Kidney epithelial cell (primary cell): ENCODE data around the gene RITA1. TPM values are rescaled to one million over a fixed set of nuclear protein-coding genes. Genes with fewer than 3 reads are reported as not detected.

Source experiments
- DNase-seq: peaks from one replicate; pipeline ENCODE4 v3.0.0-alpha.2; 2010; ENCODE audit warnings: low read depth
- H3K27me3 ChIP-seq: 2 replicates; pipeline ENCODE4 v1.6.0; 2011; ENCODE audit warnings: low read length; ENCODE audit not compliant: control insufficient read depth, insufficient read depth
- H3K36me3 ChIP-seq: 2 replicates; pipeline ENCODE4 v1.5.1; 2011; ENCODE audit warnings: low read length; ENCODE audit not compliant: control insufficient read depth, insufficient read depth
- H3K4me3 ChIP-seq: 2 replicates; pipeline ENCODE4 v1.5.1; 2011; ENCODE audit warnings: low read depth, mild to moderate bottlenecking, control low read depth, low read length
- CTCF ChIP-seq: IDR thresholded peaks from 2 replicates; pipeline ENCODE4 v1.5.1; 2011; ENCODE audit warnings: mild to moderate bottlenecking, moderate library complexity, low read length, control low read depth, inconsistent platforms; ENCODE audit not compliant: insufficient read depth, poor library complexity, severe bottlenecking
- total RNA-seq: library from RNA; depleted of rRNA; stranded (reverse); fragments of >200 nt; gene quantifications from 2 replicates; pipeline ENCODE4 v1.2.3, GENCODE V29; 2015

RITA1 gene
- total RNA-seq, 1 donor from 2014 or later, result 33.6 TPM

GRCh38 chr12:113235976-113236375, 50.5 kb downstream of the RITA1 start:
- Histone ChIP-seq H3K27me3 (no peaks in the 10 kb centered on the region), H3K4me3 (no peak overlapping the region), H3K36me3 (peaks cover 2% of the 10 kb centered on the region)
- DNase-seq, result no peak
- TF ChIP-seq CTCF, result no peak

- no peak for TF ChIP-seq CTCF
- Histone ChIP-seq H3K4me3 (no peak overlapping the region), H3K27me3 (no peaks in the 10 kb centered on the region), H3K36me3 (peaks cover 2% of the 10 kb centered on the region)
- no peak for DNase-seq
These were observed 51.2 kb downstream of the RITA1 start for GRCh38 chr12:113236539-113237399.

- DNase-seq, result no peak
- Histone ChIP-seq H3K36me3 (no peaks in the 10 kb centered on the region), H3K27me3 (no peaks in the 10 kb centered on the region), H3K4me3 (no peak overlapping the region)
- TF ChIP-seq CTCF, result no peak
These were observed 52.2 kb downstream of the RITA1 start for GRCh38 chr12:113237748-113238147.

GRCh38 chr12:113238309-113238708, 52.8 kb downstream of the RITA1 start:
- DNase-seq, result no peak
- TF ChIP-seq CTCF, result no peak
- Histone ChIP-seq H3K27me3 (no peaks in the 10 kb centered on the region), H3K4me3 (no peak overlapping the region), H3K36me3 (no peaks in the 10 kb centered on the region)

GRCh38 chr12:113239288-113239771, 53.8 kb downstream of the RITA1 start:
- no peak for DNase-seq
- Histone ChIP-seq H3K4me3 (no peak overlapping the region), H3K36me3 (no peaks in the 10 kb centered on the region), H3K27me3 (no peaks in the 10 kb centered on the region)
- TF ChIP-seq CTCF, result no peak
